ENCODE results near the gene FSD1L.

FSD1L gene

DNA sequence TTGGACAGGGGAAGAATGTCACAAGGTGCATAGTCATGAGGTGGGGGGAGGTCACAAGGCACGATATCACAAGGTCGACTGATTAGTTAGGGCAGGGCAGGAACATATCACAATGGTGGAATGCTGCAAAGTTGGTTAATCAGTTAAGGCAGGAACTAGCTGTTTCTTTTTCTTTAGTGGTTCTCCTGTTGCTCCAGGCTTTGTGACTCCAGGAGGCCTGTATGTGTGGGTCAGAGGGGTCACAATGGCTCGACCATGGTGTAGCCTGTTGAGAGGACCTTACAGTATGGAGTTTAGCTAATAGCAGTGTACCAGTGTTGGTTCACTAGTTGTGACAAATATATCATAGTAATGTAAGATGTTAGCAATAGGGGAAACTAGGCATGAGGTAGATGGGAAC lies 12.4 kb upstream of the FSD1L start:
- DNase-seq (ENCODE audit: low read depth) = no peak

- no peak for DNase-seq (ENCODE audit: low read depth)
Observed at GRCh38 chr9:105436783-105437182, 11.1 kb upstream of the FSD1L start.

DNA sequence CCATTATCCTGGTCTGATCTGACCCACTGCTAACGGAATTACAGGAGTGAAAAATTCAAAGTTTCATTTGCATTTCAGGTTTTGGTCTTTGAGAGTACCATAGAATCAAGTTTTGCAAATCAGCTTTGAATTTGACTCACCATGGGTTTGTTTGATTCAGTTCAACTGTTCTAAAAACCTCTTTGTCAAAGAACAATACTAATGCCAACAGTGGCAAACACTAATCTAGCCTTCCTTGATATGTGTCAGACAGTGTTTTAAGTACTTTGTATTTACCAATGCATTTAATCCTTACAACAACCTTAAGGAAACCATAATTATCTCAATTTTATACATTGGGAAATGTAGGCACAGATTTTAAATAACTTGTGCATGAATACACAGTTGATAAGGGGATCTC lies 10.1 kb upstream of the FSD1L start:
- DNase-seq (ENCODE audit: low read depth) = no peak

DNA sequence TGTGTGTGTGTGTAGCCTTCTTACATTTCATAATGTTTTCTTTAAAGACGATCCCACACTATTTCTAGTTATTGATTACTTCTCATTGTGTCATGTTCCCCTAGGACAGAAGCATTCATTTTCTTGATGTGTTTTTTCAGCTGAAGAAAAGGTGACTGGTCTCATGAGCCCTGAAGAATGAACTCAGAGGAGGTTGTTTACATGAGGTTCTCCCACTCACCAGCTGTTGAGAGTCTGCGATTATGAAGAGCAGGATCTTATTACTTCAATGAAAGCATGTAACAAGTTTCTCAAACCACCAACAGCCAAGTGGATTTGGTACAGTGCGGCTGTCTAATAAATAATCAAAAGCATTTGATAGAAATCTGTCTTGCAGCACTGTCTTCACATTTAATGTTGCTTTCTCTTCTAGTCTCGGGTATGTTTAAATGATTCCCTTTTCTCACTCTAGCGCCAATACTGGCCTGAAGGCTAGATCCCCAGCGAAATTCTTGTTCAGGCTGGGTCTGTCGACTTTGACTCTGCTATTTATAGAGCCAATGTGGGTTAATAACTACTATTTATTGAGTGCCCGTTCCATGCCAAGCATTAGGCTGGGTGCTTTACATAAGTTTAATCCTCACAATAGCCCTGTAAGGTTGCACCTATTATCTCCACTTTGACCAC lies 9.6 kb upstream of the FSD1L start:
- DNase-seq (ENCODE audit: low read depth) = peak; percentile 36

GRCh38 chr9:105439428-105439827 lies 8.4 kb upstream of the FSD1L start:
- DNase-seq (ENCODE audit: low read depth) = peak; percentile 43

GRCh38 chr9:105441616-105442160 lies 6.1 kb upstream of the FSD1L start:
- DNase-seq (ENCODE audit: low read depth) = no peak

- no peak for DNase-seq (ENCODE audit: low read depth)
Observed at GRCh38 chr9:105443121-105443520, 4.7 kb upstream of the FSD1L start.

GRCh38 chr9:105444130-105444529 lies 3.7 kb upstream of the FSD1L start:
- no peak for DNase-seq (ENCODE audit: low read depth)

DNA sequence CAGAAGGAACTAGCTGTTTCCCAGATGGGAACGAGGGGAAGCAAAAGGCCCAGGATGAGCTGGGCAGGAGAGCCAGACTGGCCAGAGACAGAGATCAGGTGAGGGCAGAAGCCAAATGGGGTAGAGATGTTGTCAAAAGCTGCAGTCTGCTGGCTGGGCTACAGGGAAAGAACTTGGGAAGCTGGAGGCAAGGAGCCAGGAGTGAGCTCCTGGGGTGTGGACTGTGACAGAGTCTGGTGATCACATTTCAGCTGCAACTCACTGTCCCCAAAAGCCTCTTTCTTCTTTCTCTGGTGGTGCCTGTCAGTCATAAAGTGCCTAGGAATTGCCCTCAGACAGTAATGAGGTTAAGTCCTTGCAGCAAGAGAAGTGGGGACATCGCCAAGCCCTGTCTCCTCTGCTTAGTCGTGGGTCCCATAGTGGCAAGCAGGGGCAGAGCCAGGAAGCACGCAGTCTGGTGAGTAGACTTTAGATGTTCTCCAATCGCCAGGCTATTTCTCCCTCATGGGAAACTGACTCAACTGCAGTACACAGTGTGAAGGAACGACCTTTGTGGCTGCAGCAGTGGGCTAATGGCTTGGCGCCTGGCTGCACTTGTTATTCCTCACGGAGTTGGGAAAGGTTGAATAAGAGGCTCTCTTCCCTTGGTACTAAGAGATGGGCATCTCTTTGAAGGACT lies 2.5 kb upstream of the FSD1L start:
- no peak for DNase-seq (ENCODE audit: low read depth)

- no peak for DNase-seq (ENCODE audit: low read depth)
Observed at GRCh38 chr9:105447386-105447813, 434 bp upstream of the FSD1L start.

DNA sequence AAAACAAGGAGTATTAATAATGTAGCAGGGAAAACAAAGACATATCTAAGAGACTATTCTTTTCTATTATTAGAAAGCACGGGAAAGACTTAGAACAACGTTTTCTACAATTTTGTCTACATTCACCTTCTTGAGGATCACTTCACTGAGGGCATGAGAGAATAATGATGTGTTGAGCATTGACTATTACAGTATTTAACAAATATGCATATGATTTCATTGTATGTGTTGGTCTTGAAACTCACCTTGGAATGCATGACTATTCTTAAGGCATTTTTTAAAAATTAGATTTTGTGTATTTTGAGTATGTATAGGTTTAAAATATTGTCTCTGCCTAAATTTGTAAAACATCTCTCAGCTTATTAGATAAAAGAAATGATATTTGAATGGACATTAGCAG lies 1.2 kb downstream of the FSD1L start:
- DNase-seq (ENCODE audit: low read depth) = peak; percentile 26

DNA sequence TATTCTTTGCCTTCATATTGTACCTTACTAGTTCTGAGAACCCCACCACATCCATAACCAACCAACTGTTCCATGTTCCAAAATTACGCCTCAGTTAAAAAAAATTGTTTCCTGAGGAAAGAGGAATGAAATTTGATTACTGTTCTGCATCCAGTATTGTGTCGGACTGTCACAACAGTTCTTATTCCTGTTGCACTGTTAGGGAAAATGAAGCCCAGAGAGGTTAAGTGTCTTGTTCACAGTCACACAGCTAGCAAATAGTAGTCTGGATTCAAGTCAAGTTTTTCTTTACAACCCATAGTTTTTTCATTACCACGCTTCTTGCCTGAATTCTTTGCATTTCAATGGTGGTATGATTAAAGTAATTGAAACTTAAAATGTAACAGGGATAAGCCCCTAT lies 4.4 kb downstream of the FSD1L start:
- DNase-seq (ENCODE audit: low read depth) = peak; percentile 42

GRCh38 chr9:105455836-105456475 lies 8.1 kb downstream of the FSD1L start:
- no peak for DNase-seq (ENCODE audit: low read depth)

- no peak for DNase-seq (ENCODE audit: low read depth)
Observed at GRCh38 chr9:105457560-105458294, 9.9 kb downstream of the FSD1L start.

DNA sequence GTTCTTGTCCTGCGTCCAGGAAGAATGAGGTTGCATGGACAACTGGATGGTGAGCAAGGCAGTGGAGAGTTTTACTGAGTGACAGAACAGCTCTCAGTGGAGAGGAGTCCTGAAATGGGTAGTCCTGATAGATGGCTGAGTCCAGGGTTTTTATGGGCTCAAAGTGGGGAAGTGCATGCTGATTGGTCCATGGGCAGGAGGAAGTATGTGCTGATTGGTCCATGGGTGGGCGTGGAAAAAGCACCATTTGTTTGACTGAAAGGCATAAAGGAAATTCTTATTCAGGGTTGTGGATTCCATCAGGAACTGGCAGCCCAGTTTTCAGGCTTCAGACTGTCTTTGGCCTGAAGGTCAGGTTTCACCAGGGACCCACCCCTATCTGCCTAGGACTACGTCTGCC lies 10.6 kb downstream of the FSD1L start:
- DNase-seq (ENCODE audit: low read depth) = no peak

GRCh38 chr9:105459336-105459735 lies 11.5 kb downstream of the FSD1L start:
- DNase-seq (ENCODE audit: low read depth) = no peak

GRCh38 chr9:105466898-105467455 lies 19.1 kb downstream of the FSD1L start:
- DNase-seq (ENCODE audit: low read depth) = peak; percentile 43

- no peak for DNase-seq (ENCODE audit: low read depth)
Observed at GRCh38 chr9:105468875-105469274, 21.0 kb downstream of the FSD1L start.

DNA sequence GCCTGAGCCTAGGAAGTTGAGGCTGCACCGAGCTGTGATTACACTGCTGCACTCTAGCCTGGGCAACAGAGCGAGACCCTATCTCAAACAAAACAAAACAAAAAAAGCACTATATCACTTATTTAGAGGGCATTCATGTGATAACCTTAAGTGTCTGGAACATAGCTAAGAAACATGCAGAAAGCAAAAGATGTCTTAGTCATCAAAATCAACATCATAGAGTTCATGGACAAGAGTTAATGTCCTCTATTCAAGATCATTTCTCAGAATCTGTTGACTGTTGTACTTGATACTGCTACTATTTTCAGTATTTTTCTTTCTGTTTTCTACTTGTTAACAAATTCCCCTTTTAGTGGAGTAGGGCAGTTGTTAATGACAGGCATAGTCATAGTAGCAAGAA lies 25.4 kb downstream of the FSD1L start:
- no peak for DNase-seq (ENCODE audit: low read depth)

GRCh38 chr9:105475302-105475701 lies 27.5 kb downstream of the FSD1L start:
- peak; percentile 52 for DNase-seq (ENCODE audit: low read depth)

GRCh38 chr9:105479846-105480245 lies 32.0 kb downstream of the FSD1L start:
- no peak for DNase-seq (ENCODE audit: low read depth)

DNA sequence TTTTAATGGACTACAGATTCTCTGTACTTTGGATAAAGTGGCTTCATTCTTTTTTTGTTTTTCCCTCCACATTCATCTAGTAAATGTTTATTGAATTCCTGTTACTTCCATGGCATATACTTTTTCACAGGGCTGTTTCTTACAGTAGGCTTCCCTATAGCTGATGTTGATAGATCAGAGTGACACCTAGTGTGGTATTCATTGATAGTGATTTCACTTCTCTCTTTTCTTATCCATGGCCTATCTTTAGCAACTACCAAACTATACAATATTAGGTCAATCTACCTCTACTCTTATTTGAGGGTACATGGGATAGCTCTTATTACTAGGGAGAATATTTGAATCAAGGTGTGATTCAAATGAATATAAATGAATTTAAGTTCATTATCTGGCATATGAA lies 35.8 kb downstream of the FSD1L start:
- no peak for DNase-seq (ENCODE audit: low read depth)

All from EH (cell line).